Posterior vena cava (tissue), 2 donors: Measurements from ENCODE around the gene EXOSC2. TPM values are rescaled to one million over a fixed set of nuclear protein-coding genes. Genes with fewer than 3 reads are reported as not detected.

ENCODE experiments used
- DNase-seq: peaks from one replicate; pipeline ENCODE4 v3.0.0-alpha.2; 2020; ENCODE audit warnings: low spot score
- intact Hi-C, 2 donors: fragments of 100-400 bp; cut with DNase I; formaldehyde crosslinking; loops; one replicate each; pipeline versions ENCODE4 v1.14.1 to v1.14.2; 2022 to 2023
- total RNA-seq, 2 donors: library from RNA; stranded (reverse); fragmentation: NEBNext Ultra II Directional; extraction: Animal tissue kit (Norgen Biotek cat#: 25700); gene quantifications; one replicate each; pipeline ENCODE4 v1.2.1, GENCODE V29; 2021
- donor health status: DM: yes; HTN: yes; CAD: no.
- donor health status: DM: yes; HTN: yes; CAD: no.

Gene EXOSC2
- total RNA-seq, 2 donors from 2014 or later: 16.3 to 18.6 TPM

- DNase-seq: no peak
- intact Hi-C loops: no loop called here
Observed at GRCh38 chr9:130688072-130688471, 5.5 kb upstream of the EXOSC2 start.

GRCh38 chr9:130689572-130689936 is 4.0 kb upstream of the EXOSC2 start:
- DNase-seq: no peak
- intact Hi-C loops: no loop called here

GRCh38 chr9:130689937-130690700 is 3.5 kb upstream of the EXOSC2 start:
- intact Hi-C loops: no loop called here
- no peak for DNase-seq

GRCh38 chr9:130692321-130692720 is 1.3 kb upstream of the EXOSC2 start:
- intact Hi-C loops: no loop called here
- DNase-seq: no peak

- DNase-seq: no peak
- intact Hi-C loops: no loop called here
Observed at GRCh38 chr9:130693101-130693425, 517 bp upstream of the EXOSC2 start.

DNA sequence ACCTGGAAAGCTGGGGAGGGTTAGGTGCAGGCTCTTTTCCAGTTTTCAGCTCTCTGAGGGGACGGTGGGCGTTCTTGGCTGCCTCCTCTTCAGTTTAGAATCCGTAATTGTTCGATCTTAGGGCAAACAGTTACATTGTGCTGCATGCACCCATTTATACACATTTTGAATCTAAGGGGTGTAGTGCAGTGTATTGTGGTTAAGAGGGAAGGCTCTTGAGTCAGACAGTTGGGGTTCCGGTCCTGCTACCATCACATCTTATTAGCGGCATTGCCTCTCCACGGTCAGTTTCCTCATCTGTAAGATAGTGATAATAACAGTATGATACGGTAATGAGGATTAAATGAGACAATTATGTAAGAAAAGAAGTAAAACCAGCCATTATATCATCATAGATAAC is 625 bp downstream of the EXOSC2 start:
- intact Hi-C loops: no loop called here
- DNase-seq: no peak

DNA sequence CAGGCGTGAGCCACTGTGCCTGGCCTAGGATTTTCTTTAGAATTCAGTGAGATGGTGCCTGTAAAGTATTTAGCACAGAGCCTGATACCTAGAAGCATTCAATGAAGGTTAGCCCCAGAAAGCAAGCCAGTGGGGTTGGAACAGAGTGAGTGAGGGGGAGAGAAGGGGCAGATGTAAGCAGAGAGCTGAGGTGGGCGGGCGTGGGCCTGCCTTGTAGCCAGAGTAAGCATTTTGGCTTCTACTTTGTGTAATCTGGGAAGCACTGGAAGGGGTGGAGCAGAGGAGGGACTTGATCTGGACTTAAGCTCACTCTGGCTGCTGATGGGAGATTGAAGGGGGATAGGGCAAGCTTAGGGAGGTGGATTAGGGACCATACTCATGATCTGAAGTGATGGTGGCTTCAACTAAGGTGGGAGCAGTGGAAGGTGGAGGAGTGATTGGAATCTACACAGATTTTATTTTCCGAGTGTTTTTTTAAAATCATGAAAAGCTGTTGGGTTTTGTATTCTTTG is 2.6 kb downstream of the EXOSC2 start:
- no peak for DNase-seq
- intact Hi-C loops: no loop called here

DNA sequence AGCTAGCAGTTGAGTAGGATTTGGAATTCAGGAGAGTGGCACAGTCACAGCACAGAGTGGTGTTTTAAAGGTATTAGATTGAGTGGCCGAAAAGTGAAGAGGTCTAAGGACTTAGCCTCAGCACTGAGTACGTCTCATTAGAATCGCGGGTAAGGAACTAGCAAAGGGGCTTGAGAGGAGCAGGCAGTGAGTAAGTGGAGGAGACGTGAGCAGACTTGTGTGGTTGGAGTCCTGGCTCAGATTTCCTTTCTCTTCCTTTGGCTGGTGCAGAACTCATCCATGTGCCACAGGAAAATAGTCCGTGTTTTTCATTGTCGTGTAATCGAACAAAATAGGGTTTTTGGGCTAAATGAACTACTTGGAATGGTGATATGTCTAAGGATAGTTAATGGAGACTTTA is 3.4 kb downstream of the EXOSC2 start:
- intact Hi-C loops: no loop called here
- no peak for DNase-seq

DNA sequence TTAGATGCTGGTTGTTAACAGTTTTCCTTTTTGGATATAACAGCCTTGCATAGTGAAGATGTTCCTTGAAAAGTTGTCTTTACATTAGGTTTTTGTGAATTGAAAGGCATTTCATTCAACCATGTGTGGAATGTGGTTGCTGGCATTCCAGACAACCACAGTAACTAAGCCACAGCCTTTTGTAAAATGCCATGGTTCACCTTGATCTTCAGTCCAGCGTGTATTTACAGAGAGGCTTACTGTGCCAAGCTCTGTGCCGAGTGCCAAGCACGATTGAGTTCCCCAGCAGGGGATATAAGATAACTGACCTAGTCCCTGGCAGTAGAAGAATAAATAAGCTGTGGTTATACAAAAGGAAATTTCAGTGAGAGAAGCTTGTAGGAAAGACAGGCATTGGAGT is 4.9 kb downstream of the EXOSC2 start:
- intact Hi-C loops: no loop called here
- DNase-seq: no peak

DNA sequence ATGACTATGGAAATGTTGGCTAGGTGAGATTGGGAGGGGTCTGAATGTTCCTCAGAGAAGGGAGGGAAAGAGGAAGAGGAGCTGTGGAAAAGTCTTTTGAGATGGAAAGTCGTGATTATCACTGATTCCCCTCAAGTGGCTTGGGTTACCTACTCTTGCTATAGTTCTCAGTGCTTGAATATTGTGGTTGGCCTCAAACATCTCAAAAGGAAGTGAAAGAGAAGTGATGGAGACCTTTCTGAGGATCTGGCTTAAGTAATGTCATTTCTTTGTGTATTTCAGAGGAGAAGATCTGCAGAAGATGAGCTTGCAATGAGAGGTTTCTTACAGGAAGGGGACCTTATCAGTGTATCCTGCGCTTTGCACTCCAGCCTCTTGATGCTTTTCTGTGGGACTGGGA is 5.5 kb downstream of the EXOSC2 start:
- no peak for DNase-seq
- intact Hi-C loops: no loop called here

DNA sequence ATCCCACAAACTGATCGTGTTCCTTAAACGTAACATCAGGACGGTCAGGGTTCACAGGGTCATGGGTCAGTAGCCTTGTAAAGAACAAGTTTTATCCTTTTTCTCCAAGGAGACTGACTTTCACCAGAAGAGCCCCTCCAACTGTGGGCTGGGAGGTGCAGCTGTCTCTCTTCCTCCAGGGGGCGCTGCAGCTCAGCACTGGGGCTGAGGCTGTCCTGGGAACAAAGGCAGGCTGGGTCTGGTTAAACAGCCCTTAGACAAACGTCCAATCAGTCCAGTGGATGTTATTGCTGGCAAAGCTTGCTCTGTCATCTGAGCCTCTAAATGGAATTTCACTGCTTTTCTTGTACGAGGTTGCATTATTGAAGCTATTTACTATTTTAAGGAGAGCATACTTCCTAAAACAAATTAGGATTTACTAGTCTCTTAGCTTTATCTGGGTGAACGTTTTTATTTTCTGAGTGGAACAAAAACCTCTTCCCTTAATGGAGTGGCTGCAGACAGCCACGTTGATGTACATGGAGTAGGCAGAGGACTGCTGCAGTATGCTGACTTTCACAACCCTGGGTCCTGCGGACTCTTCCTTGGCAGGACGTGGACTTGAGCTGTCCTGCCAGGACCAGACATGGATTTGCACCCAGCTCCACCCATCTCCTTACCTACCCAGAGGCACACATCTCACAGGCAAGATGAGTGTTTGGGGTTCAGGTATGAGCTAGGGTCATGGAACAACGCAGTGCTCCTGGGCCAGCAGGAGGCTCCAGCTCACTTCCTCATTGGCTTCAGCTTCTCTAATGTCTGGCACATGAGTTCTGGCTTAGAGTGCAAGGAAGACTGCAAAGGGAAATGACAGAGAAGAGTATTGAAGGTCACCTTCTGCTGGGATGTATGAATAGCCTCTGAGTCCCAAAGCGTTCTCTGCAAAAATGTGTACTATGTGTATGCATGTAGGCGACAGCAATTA is 7.8 kb downstream of the EXOSC2 start:
- intact Hi-C loops: loop anchor here in 1 of 2 donors (10.0 kb wide), 1 partner anchor 343 kb away; no protein-coding TSS in a partner anchor
- peak; percentile 94 for DNase-seq

- intact Hi-C loops: loop anchor here in 1 of 2 donors (10.0 kb wide), 1 partner anchor 341 kb away; no protein-coding TSS in a partner anchor
- no peak for DNase-seq
Observed at GRCh38 chr9:130703501-130703900, 9.9 kb downstream of the EXOSC2 start.

- intact Hi-C loops: loop anchor here in 1 of 2 donors (5.0 to 10.0 kb wide), 2 partner anchors 235 to 337 kb away; no protein-coding TSS in a partner anchor
- DNase-seq: no peak
Observed at GRCh38 chr9:130707225-130707976, 13.8 kb downstream of the EXOSC2 start.

DNA sequence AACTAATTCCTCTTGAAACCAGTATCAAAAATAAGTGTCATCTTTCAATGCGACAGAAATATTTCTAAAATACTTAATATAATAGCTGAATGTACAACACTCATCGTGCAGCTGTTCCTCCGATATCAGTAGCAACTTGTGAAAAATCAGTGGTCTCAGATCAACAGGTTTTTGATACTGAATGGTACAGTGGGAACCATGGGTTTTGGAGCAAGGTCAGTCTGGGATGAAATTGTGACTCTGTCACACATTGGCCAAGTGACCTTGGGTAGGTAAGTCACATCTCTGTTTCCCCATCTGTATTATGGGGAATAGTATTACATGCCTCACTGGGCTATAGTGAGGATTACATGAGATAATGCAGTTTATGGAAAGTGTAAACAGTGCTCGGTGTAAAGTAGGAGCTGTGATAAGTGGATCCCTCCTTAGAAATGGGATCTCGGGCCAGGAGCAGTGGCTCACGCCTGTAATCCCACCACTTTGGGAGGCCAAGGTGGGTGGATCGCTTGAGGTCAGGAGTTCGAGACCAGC is 17.3 kb downstream of the EXOSC2 start:
- no peak for DNase-seq
- intact Hi-C loops: loop anchor here (1.0 to 10.0 kb wide), 3 partner anchors 54 to 151 kb away; no protein-coding TSS in a partner anchor

DNA sequence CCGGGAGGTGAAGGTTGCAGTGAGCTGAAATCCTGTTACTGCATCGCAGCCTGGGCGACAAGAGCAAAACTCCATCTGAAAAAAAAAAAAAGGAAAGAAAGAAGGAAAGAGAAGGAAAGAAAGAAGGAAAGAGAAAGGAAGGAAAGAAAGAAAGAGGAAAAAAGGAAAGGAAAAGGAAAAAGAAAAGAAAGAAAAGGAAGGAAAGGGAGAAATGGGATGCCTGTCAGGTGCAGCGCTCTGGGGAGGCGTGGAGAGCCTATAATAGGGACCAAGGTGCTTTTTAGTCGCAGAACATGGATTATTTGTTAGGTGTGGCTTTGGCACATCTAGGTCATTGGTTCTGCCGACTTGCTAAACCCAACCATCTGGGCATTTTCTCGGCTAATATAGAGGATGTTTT is 17.9 kb downstream of the EXOSC2 start:
- intact Hi-C loops: loop anchor here (1.0 to 10.0 kb wide), 3 partner anchors 53 to 151 kb away; no protein-coding TSS in a partner anchor
- DNase-seq: no peak

DNA sequence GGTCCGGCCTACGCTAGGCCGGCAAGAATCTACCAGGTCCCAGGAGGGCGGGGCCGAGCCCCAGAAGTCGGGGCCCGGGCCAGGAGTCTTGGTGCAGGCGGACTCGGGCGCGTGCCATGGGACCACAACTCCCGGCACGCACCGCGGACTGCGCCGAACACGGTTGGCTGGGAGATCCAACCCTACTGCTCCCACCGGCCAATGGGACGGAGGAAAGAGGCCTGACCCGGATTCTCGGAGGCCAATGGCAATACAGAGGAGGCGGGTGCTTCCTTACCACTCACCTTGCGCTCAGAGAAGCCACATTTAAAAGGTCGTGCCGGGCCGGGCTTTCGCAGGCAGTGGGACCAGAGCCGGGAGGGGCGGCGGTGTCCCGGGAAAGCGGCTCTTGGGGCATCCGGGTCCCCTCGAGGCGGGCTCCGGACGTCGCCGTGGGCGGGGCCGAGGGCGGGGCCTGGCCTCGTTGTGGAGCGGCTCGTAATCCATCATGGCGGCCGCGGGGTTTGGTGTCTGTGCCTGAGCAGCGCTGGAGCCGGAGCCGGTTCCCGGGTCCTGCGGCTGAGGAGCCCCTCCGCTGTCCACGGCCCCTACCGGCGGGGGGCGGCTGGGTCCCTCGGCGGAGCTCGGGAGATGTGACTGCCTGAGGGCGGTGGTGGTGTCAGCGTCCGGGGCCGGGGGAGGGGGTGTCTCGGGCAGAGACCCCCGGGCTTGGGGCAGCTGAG is 19.1 kb downstream of the EXOSC2 start:
- intact Hi-C loops: loop anchor here in 1 of 2 donors (5.0 to 10.0 kb wide), 2 partner anchors 52 to 150 kb away; no protein-coding TSS in a partner anchor
- peak; percentile 99 for DNase-seq

- intact Hi-C loops: loop anchor here in 1 of 2 donors (5.0 to 10.0 kb wide), 2 partner anchors 51 to 149 kb away; no protein-coding TSS in a partner anchor
- DNase-seq: no peak
Observed at GRCh38 chr9:130713286-130713960, 19.8 kb downstream of the EXOSC2 start.
